ENCODE results near the gene GMCL1. TPM values are rescaled to one million over a fixed set of nuclear protein-coding genes. Genes with fewer than 3 reads are reported as not detected.

Gene GMCL1
- total RNA-seq, 1 donor from 2014 or later = 17.1 TPM

DNA sequence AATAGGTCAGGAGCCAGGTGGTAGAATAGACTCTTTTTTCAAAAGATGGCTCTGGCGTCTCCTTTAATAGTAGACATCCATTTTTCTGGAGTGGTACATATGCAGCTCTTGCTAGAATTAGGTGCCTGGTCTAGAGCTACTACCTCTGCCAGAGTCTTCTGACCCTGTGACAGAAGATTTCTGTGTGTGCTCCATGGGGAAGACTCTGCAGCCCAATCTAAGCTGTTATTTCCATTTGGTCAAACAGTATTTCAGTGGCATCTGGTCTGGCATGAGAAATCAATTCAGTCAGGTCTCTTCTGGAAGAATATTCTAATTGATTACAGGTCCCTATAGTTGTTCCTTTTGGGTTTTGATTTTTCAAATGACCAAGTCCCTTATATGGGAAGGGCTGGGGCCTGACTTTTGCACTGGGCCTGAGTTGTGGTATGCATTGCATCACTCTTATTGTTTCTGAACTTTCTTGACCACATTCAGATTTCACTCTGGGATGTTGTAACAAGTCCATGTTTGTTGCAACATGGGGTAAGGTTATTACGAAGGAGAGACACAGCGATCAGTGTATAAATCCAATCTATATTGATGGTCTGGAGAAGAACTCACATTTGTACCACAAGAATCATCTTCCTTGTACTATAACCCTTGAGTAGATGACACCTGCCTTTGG, 97.5 kb downstream of the GMCL1 start:
- no peak for DNase-seq (ENCODE audit: low spot score)

Other genes starting within 250 kb of the GMCL1 start
- 30.8 TPM for gene AAK1, start 185.9 kb upstream of the GMCL1 start, total RNA-seq (ENCODE audit: insufficient read depth, low replicate concordance)
- gene ANXA4, start 87.5 kb upstream of the GMCL1 start, total RNA-seq (ENCODE audit: insufficient read depth, low replicate concordance) = 56.8 TPM
- gene SNRNP27, start 64.3 kb downstream of the GMCL1 start, total RNA-seq (ENCODE audit: insufficient read depth, low replicate concordance) = 62.1 TPM
- 10.1 TPM for gene MXD1, start 85.4 kb downstream of the GMCL1 start, total RNA-seq (ENCODE audit: insufficient read depth, low replicate concordance)
- gene ASPRV1, start 132.0 kb downstream of the GMCL1 start, total RNA-seq (ENCODE audit: insufficient read depth, low replicate concordance) = 2.2 TPM

Measured in umbilical cord (tissue), 2 donors.